ENCODE data around the gene RDX. TPM values are rescaled to one million over a fixed set of nuclear protein-coding genes. Genes with fewer than 3 reads are reported as not detected.

The RDX gene
- total and polyA plus RNA-seq, 2 of the 4 experiments (the other 2 are of a cell fraction): 61.1 to 72.4 TPM

DNA sequence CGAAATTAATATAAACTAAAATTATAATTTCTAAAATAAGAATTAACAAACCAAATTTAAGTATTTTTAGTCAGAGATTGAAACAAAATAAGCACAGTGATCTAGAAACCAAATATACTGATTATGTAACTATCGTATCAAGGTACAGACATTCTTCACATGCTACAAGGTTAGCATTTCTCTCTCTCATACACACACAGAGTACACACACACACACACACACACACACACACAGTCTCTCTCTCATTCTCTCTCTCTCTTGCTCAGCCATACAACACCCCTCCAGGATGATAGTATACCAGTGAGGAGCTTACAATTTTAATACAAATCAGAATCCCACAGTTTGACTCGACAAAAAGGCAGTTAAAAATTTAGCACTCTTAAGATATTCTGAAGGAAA is 66.0 kb downstream of the RDX start:
- Histone ChIP-seq H2AK5ac (ENCODE audit: low read depth, low read length) (no peak overlapping the region), H2AFZ (replicated peaks; ENCODE audit: low read length, poor library complexity) (no peak overlapping the region), H3K27ac (ENCODE audit: insufficient read depth, low read length) (no peak overlapping the region), H3K23ac (ENCODE audit: low read depth, low read length) (no peak overlapping the region), H2BK120ac (ENCODE audit: low read depth, low read length) (no peak overlapping the region), H3K9ac (ENCODE audit: low read depth, low read length) (no peak overlapping the region), H4K91ac (ENCODE audit: insufficient read depth, low read depth, low read length) (no peak overlapping the region), H3K4me1 (ENCODE audit: control insufficient read depth, insufficient read depth, low read length) (no peaks in the 10 kb centered on the region), H2BK5ac (ENCODE audit: low read depth, low read length, poor library complexity, severe bottlenecking) (no peak overlapping the region), H3K56ac (ENCODE audit: extremely low read depth, insufficient read depth, low read length) (no peak overlapping the region), H3K79me1 (ENCODE audit: low read depth in 1 of 2, low read length in 2 of 2) (peaks cover 3 to 6% of the 10 kb centered on the region in 2 experiments; a peak in 2 of 4 replicates), H3K36me3 (ENCODE audit: control insufficient read depth, insufficient read depth, low read length) (peaks cover 18% of the 10 kb centered on the region), H3K4me2 (ENCODE audit: low read depth, low read length) (no peak overlapping the region), H4K5ac (ENCODE audit: low read depth, low read length) (no peak overlapping the region), H3K4me3 (ENCODE audit: insufficient read depth, low read depth, low read length) (no peak overlapping the region), H2BK15ac (ENCODE audit: low read depth, low read length) (no peak overlapping the region), H3K27me3 (ENCODE audit: control insufficient read depth, insufficient read depth, low read length) (no peaks in the 10 kb centered on the region), H3K14ac (replicated peaks; ENCODE audit: low read depth, low read length) (no peak overlapping the region), H3K4ac (ENCODE audit: low read depth, low read length) (no peak overlapping the region), H4K20me1 (ENCODE audit: insufficient read depth, low read length) (no peaks in the 10 kb centered on the region), H2BK20ac (ENCODE audit: low read depth, low read length) (no peak overlapping the region), H2AK9ac (replicated peaks; ENCODE audit: low read depth, low read length, poor library complexity) (no peak overlapping the region), H3K18ac (ENCODE audit: low read depth, low read length) (no peak overlapping the region), H4K8ac (ENCODE audit: low read depth in 2 of 2, low read length in 2 of 2) (no peak overlapping the region), H3K9me1 (ENCODE audit: insufficient read depth, low read length) (no peaks in the 10 kb centered on the region), H3K9me3 (ENCODE audit: control insufficient read depth, insufficient read depth, low read length) (no peaks in the 10 kb centered on the region)
- POLR2A ChIA-PET (ENCODE audit: unreplicated experiment): no interaction called here
- no TSS peak for BruUV-seq (replicated peaks)
- ATAC-seq (ENCODE audit: low read depth) (no peak), DNase-seq (no peak)
- dilution Hi-C loops (cut with HindIII; ENCODE audit: low sequenced_read_pairs, unreplicated experiment) (no loop called here), in situ Hi-C loops (cut with MboI; ENCODE audit: low sequenced_read_pairs) (no loop called here), intact Hi-C loops (cut with micrococcal nuclease) (no loop called here)
- TF ChIP-seq POLR2A (IDR thresholded peaks at IDR 0.05; ENCODE audit: low read depth, low read length) (no peak), BHLHE40 (IDR thresholded peaks at IDR 0.05; ENCODE audit: low read depth, low read length) (no peak), SMC3 (IDR thresholded peaks at IDR 0.05; ENCODE audit: low read depth, low read length) (no peak), CHD1 (IDR thresholded peaks at IDR 0.05; ENCODE audit: low read depth, low read length) (no peak), NFE2L2 (IDR thresholded peaks at IDR 0.05; ENCODE audit: low read depth, low read length) (no peak), MAZ (IDR thresholded peaks at IDR 0.05; ENCODE audit: borderline replicate concordance, low read depth, low read length) (no peak), MXI1 (IDR thresholded peaks at IDR 0.05; ENCODE audit: borderline replicate concordance, low read depth, low read length) (no peak), RFX5 (IDR thresholded peaks at IDR 0.05; ENCODE audit: low read depth, low read length) (no peak), FOS (IDR thresholded peaks at IDR 0.05; ENCODE audit: low read depth, low read length) (no peak), CEBPB (IDR thresholded peaks at IDR 0.05; ENCODE audit: low read depth, low read length) (no peak), RAD21 (IDR thresholded peaks at IDR 0.05; ENCODE audit: low read length) (no peak), RCOR1 (IDR thresholded peaks at IDR 0.05; ENCODE audit: insufficient replicate concordance, low read length) (no peak), MAFK (IDR thresholded peaks at IDR 0.05; ENCODE audit: low read depth, low read length) (no peak)
- TF ChIP-seq, protein P1, sequence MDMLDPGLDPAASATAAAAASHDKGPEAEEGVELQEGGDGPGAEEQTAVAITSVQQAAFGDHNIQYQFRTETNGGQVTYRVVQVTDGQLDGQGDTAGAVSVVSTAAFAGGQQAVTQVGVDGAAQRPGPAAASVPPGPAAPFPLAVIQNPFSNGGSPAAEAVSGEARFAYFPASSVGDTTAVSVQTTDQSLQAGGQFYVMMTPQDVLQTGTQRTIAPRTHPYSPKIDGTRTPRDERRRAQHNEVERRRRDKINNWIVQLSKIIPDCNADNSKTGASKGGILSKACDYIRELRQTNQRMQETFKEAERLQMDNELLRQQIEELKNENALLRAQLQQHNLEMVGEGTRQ (IDR thresholded peaks at IDR 0.05; ENCODE audit: low read depth, low read length): no peak
- TF ChIP-seq, protein P2, sequence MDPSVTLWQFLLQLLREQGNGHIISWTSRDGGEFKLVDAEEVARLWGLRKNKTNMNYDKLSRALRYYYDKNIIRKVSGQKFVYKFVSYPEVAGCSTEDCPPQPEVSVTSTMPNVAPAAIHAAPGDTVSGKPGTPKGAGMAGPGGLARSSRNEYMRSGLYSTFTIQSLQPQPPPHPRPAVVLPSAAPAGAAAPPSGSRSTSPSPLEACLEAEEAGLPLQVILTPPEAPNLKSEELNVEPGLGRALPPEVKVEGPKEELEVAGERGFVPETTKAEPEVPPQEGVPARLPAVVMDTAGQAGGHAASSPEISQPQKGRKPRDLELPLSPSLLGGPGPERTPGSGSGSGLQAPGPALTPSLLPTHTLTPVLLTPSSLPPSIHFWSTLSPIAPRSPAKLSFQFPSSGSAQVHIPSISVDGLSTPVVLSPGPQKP (IDR thresholded peaks at IDR 0.05; ENCODE audit: borderline replicate concordance, low read depth, low read length): no peak
- TF ChIP-seq, protein P3, sequence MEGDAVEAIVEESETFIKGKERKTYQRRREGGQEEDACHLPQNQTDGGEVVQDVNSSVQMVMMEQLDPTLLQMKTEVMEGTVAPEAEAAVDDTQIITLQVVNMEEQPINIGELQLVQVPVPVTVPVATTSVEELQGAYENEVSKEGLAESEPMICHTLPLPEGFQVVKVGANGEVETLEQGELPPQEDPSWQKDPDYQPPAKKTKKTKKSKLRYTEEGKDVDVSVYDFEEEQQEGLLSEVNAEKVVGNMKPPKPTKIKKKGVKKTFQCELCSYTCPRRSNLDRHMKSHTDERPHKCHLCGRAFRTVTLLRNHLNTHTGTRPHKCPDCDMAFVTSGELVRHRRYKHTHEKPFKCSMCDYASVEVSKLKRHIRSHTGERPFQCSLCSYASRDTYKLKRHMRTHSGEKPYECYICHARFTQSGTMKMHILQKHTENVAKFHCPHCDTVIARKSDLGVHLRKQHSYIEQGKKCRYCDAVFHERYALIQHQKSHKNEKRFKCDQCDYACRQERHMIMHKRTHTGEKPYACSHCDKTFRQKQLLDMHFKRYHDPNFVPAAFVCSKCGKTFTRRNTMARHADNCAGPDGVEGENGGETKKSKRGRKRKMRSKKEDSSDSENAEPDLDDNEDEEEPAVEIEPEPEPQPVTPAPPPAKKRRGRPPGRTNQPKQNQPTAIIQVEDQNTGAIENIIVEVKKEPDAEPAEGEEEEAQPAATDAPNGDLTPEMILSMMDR (conservative IDR thresholded peaks at IDR 0.05; ENCODE audit: low read depth, low read length): no peak
- CTCF ChIA-PET: no interaction called here
- no CpG with 5 or more reads among the region's 3 CpGs for WGBS, 2 experiments (ENCODE audit: extremely low coverage in 2 of 2, insufficient read length in 1 of 2)
